Measurements from ENCODE around the gene ZNF283. TPM values are rescaled to one million over a fixed set of nuclear protein-coding genes. Genes with fewer than 3 reads are reported as not detected.
A peak's percentile ranks its signal among the peaks of the same experiment; 100 is the strongest.

ZNF283 gene
- 4.3 and 6.0 TPM in 2 replicates for total RNA-seq (2014; rRNA removed; shearing (Covaris generic))
- 2.6 and 2.7 TPM in 2 replicates for polyA plus RNA-seq (2015; cell fraction: cytosol; rRNA removed)
- 12.2 and 12.9 TPM in 2 replicates for polyA plus RNA-seq (2015; cell fraction: nucleus; rRNA removed)

DNA sequence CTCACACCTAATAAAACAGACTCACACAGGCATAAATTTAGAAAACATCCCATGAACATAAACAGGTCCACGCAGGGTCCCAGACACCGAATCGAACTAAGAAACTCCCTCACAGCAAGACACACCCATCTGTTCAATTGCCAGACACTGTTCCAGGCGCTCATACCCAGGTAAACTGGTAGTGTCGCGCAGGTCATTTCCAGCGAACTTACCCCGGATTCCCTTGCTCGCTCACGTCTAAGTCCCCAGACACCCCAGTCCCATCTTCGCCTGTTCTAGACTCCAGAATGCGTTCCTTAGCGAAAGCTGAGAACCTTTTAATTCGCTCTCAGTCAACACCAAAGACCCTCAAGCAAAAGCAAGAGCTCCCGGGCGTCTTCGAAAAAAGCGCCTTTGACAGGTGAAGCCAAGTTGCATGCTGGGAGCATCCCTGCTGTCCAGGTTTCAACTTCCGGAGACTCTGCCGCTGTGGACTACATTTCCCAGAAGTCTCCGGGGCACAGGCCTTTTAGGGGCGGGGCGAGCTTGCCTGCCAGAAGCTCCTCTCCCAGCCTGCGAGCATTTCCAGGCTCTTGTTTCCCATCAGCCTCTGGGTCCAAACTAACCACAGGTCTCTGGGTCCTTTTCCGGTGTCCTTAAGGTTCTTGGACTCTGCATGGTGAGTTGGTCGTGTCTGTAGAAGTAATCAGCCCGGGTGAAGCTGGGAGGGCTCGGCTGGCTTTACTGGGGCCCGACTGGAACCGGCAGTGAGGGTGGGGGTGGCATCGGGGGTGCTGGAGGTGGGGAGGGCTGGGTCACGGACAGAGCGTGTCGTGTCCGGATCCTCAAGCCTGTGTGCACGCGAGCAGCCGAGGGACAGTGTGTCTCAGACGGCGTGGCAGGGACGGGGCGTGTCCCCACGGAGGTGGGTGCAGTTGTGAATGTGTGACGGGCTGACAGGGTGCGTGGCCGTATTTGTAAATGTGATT is at the start of gene ZNF283:
Gene ZNF283 (plus strand): TSS at position 535 of the 968 bp plus-strand sequence. CDS start 6,184 bp downstream, outside the sequence.
- peak; percentile 86 for DNase-seq (ENCODE audit: low read depth)

DNA sequence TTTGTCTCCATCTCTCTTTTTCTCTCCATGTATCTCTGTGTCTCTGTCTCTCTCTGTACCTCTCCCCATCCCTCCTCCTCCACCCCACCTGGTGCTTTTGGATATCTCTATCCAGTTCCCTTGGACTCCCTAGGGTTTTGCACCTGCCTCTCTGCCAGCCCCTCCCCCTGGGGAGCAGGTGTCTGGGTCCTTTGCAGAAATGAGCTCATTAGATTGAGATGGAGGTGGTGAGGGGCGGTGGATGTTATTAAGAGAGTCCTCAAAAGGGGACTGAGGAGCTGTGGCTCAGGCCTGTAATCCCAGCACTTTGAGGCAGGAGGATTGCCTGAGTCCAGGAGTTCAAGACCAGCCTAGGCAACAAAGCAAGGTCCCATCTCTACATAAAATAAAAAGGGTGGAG is 48.5 kb upstream of the ZNF283 start:
- no peak for DNase-seq (ENCODE audit: low read depth)

DNA sequence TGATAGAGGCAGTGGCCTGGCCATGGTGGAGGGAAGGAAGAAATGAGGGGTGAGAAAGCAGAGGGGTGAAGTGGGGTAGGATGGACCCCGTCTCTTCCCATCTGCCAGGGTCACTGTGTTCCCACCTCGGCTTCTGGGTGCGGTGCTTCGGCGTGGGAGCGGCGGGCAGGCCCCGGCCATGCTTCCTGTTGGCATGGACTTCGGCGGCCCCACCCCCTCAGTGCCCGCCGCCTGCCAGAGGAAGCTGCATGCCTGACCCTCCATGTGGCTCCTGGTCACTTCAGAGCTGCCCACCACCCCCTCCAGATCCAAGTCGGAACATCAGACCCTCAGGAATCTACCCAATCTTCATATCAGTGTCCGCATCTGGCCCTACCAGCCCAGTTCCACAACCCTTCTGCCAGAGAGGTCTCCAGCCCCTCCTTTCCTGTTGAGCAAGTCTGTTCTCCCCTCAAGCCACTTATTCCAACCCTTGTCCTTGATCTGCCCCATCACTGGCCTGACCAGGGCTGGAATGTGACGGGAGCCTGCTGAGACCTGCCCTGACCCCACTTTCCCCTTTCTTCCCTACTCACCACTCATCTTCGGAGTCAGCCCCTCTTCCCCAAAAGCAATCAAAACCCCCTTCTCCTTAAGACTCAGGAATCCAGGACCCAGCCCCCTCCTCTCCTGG is 47.8 kb upstream of the ZNF283 start:
- DNase-seq (ENCODE audit: low read depth), result peak; percentile 48

DNA sequence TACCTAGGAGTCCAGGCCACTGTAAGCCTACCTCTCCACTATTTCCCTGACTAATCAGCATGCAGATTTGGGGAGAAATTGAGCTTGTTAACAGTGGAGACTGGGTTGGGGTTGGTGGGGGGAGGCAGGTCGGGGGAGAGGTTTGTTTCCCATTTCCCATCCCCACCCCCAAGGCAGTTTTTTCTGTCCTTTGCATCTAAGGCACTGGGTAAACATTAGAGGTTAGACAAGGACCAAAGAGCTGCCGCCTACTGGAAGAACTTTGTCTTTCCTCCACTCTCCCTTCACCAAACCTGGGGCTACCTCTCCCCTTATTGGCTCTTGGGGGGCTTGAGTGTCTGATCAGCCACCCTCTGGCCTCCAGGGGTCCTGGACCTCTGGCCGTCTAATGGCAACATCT is 47.3 kb upstream of the ZNF283 start:
- peak; percentile 74 for DNase-seq (ENCODE audit: low read depth)

DNA sequence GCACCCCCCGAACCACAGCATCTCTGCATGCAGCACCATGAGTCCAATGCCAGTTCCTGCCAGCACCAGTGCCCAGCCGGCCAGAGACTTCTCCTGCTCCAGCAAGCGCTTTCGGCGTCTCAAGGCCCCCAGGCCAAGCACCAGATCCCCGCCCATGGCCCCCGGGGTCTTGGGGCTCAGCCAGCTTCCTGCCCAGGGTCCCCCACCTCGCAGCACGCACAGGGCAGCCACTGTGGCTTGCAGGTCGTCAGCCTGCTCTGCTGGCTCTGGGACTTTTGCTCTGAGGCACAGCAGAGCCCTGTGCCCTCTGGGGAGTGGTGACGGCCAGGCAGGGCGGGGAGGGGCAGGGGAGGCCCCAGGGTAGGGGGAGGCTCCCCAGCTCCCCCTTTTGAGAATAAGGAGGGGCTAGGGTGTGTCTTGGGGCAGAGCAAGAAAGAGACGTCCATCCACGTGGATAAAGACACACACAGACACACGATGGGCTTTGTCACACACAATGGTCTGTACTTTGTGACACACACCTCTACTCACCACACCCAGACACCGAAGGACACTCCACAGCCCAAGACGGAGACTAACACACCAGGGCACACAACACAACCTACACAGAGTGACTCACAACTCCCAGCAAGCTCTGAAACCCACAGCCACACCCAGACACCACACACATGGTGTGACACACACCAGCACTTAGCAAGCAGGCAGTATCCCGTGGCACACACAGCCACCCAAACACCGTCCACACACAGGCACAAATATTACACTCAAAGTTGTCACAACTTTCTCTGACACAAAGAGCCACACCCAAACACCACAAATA is 46.2 kb upstream of the ZNF283 start, which contains the start of gene KCNN4:
Gene KCNN4 (minus strand): TSS at position 268 of the 820 bp plus-strand sequence. CDS start 112 bp downstream, at position 156.
- peak; percentile 92 for DNase-seq (ENCODE audit: low read depth)

DNA sequence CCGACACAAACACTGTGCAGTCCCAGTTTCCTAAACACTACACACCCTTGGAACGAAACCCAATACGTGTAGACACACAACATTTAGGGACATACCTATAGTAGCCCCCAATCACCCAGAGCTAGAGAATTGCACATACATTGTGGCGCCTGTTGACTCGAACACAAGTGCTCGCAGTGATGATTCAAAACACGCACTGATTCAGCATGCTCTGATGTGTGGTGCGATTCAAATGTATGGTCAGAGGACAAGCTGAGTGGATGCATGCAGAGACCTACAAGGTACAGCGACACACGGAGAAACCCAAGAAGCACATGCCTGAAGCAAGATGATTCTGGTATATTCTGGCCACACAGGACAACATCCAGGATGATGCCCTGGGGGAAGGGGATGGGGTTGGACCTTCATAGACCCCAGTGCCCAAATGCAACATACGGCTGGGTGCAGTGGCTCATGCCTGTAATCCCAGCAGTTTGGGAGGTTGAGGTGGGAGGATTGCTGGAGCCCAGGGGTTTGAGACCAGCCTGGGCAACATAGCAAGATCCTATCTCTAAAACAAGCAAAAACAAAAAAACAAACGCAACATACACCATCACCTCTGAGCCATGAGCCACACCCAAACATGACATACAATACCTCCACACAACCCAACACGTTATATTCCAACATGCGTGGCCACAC is 45.4 kb upstream of the ZNF283 start:
- DNase-seq (ENCODE audit: low read depth), result no peak

DNA sequence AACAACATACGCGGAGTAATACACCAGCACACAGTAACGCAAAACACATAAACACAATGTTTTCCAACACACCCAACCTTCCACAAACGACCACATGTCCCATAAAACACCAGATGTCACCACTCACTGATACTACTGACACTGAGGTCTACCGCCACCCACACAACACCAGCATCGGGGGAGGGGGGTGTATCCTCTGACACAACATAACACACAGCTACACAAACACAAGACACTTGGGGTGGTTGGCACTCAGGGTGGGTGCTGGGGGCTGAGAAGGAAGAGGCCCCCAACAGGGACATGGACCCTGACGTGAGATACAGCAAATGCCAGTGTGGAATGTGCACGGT is 44.8 kb upstream of the ZNF283 start:
- DNase-seq (ENCODE audit: low read depth), result no peak

DNA sequence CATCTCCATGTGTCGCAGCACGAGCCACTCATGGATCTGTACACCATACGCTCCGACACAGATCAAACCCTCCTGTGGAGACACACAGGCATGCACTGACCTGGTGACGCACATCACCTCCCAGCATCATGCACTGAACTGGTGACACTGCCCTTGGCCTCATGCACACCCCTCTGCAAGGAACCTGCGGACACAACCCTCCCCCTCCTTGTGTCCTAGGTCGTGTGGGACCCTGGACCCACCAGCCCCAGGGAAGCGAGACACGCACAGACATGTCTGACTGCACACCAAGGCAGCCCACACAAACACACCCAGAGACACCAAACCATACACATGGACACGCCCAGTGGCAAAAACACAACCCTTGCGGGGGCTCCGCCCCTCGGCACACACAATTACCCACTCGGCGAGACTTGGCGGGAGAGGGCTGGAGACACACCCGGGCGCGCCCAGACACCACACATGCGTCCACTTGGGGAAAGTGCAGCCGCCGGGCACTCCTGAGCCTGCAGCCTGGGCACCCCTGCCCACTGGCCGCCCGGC is 44.4 kb upstream of the ZNF283 start:
- DNase-seq (ENCODE audit: low read depth), result no peak

DNA sequence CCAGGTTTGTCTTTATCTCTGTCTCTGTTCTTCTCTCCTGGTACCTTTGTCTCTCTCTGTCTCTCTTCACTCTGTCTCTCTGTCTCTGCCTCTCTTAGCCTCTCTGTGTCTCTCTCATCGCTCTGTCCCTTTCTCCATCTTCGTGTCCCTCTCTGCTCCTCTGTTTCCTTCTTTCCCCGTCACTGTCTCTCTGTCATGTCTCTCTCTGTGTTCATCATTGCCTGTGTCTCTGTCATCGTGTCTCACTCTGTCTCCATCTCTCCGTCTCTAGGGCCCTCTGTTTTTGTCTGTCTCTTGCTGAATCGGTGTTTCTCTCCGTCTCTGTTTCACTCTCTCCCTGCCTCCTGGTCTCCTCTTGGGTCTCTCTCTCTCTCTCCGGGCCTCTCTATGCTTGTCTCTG is 43.5 kb upstream of the ZNF283 start:
- DNase-seq (ENCODE audit: low read depth), result no peak

DNA sequence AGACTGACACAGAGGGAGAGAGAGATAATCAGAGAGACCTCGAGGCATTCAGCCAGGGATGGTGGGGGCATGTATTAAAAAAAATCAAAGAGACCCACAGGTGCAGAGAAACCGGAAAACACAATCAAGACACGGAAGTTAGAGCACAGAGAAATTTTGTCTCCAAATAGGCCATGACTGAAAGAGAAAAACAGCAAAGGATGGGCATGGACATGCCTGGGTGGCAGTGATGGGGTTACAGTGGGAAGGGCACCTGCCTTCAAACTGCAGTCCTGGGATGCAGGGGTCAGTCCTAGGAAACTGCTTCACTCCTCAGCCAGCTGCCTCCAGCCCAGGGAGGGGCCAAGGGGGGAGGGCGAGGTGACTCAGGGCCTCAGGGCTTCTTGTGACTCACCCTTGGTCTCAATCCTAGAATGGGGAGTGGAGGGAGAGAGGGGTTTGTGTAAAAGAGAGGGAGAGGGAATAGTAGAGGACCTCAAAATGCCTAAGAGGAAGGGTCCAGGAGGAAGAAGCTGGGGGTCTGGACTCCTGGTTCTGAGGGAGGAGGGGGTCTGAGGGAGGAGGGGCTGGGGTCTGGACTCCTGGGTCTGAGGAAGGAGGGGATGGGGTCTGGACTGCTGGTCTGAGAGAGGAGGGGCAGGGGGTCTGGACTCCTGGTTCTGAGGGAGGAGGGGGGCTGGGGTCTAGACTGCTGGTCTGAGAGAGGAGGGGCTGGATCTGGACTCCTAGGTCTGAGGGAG is 42.7 kb upstream of the ZNF283 start:
- peak; percentile 91 for DNase-seq (ENCODE audit: low read depth)

DNA sequence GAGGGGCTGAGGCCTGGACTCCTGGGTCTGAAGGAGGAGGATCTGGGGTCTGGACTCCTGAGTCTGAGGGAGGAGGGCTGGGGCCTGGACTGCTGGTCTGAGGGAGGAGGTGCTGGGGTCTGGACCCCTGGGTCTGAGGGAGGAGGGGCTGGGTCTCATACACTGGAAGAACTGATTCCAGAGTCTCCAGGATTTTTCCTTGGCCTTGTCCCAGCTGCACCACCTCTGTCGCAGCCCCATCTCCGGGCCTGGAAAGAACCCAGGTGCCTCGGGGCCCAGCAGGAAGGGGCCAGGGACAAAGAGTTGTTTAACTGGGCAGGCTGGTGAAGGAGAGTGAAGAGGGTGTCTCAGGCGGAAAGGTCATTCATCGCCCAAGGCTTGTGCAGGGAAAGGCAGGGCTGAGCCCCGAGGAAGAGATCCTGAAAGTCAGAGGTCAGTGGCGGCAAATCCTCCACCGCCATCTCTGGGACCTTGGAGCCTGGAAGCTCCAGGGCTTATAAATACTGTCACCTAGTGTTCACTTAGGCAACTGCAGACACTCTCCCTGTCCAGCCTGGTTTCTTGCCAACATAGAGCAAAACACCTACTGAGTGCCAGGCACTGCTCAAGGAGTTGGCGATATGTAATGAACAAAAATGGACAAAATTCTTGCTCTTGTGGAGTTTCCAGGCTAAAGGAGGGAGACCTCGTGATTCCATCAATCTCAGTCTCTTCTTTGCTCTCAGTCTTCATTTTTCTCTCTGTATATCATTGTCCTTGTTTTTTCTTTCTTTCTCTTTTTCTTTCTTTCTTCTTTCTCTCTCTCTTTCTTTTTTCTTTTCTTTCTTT is 41.9 kb upstream of the ZNF283 start:
- DNase-seq (ENCODE audit: low read depth), result peak; percentile 73

DNA sequence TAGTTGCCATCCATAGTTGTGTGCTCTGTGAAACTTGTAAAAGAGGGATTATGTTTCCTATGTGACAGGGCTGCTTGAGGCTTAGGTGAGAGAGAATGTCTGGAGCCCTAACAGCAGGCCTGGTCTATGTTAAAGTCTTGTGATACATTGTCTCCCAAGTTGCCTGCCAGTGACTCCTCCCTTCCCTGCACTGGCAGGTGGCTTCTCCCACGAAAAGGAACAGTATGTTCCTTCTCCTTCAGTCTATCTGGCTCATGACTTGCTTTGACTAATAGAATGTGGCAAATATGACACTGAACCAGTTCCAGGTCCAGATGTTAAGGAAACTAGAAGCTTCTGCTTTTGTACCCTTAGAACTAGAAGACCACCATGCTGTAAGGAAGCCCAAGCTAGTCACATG is 40.5 kb upstream of the ZNF283 start:
- DNase-seq (ENCODE audit: low read depth), result no peak

DNA sequence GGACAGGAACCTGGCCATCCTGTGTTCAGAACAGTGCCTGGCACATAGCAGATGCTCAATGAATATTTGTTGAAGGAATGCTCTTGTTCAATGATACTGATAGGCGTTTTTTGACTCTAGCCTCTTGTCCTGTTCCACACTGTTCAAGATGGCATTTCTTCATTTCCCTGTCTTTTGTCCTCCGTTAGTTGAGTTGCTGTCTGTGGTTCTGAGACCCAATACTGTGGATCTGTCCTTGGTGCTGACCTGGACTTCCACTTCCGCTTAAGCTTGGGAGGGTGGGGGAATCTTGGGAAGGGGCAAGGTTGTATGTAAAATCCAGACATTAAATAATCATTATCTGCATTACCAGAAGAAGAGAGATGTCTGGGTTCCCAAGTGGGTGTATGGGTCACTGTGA is 38.1 kb upstream of the ZNF283 start:
- no peak for DNase-seq (ENCODE audit: low read depth)

DNA sequence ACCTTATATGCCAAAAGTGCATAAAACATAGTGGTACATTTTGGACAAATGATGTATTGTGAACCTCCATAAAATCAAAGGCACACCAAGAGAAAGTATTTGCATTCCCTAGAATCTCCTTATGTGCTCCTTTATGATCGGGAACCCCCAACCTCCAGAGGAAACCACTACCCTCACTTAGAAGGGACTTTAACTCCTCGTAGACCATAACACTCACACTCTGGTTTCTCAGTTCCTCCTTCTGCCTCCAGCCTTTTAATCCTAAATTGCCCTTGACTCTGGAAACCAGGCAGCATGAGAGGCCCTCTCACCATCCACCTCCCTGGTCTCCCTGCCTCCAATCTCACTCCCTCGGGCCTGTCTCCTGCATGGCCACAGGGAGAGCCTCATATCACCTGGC is 36.5 kb upstream of the ZNF283 start:
- no peak for DNase-seq (ENCODE audit: low read depth)

DNA sequence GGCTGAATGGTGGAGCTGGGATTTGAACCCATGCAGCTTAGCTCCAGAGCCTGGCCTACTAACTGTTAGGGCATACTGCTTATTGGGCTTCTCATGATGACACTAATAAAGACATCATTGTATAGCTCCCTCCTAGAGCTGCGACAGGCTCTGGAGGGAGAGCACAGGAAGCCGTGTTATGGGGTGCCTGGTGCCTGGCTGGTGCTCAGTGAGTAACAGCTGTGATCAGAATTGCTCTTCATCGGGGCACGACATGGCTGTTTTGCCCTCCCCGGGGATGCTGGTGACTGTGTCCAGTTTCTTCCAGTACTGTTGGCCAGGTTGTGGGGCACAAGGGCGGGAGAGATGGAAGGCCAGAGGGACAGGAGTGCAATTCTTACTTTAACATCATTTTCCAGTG is 30.0 kb upstream of the ZNF283 start:
- no peak for DNase-seq (ENCODE audit: low read depth)

DNA sequence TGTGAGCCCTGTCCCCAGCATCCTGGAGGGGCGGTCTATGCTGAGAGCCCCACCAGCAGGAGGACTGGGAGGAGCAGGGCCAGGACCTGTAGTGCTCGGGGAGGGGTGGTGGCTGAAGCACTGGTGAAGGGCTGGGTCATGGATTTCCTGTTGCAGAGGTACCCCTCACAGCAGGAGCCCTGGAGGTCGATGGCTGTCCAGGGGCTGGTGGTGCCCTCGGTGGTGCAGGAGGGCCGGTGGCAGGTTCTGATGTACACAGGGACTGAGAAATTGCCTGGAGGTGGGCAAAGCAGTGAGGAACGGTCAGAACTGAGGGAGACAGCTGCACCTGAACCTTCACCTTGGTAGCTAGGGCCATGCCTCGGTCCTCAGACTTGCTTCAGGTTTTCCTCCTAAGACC is 29.6 kb upstream of the ZNF283 start:
- DNase-seq (ENCODE audit: low read depth), result no peak

DNA sequence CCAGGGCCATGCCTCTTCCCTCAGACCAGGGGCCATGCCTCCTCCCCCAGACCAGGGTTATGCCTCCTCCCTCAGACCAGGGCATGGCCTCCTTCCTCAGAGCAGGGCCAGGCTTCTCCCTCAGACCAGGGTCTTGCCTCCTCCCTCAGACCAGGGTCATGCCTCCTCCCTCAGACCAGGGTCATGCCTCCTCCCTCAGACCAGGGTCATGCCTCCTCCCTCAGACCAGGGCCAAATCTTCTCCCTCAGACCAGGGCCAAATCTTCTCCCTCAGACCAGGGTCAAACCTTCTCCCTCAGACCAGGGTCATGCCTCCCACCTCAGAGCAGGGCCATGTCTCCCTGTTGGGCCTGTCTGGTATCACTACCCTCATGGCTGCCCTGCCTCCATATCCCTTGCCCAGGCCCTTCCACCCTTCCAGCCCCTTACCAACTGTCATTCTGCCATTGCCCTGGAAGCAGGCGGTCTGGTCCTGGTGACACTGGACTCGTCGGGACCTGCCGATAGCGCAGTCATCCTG is 29.0 kb upstream of the ZNF283 start:
- no peak for DNase-seq (ENCODE audit: low read depth)

DNA sequence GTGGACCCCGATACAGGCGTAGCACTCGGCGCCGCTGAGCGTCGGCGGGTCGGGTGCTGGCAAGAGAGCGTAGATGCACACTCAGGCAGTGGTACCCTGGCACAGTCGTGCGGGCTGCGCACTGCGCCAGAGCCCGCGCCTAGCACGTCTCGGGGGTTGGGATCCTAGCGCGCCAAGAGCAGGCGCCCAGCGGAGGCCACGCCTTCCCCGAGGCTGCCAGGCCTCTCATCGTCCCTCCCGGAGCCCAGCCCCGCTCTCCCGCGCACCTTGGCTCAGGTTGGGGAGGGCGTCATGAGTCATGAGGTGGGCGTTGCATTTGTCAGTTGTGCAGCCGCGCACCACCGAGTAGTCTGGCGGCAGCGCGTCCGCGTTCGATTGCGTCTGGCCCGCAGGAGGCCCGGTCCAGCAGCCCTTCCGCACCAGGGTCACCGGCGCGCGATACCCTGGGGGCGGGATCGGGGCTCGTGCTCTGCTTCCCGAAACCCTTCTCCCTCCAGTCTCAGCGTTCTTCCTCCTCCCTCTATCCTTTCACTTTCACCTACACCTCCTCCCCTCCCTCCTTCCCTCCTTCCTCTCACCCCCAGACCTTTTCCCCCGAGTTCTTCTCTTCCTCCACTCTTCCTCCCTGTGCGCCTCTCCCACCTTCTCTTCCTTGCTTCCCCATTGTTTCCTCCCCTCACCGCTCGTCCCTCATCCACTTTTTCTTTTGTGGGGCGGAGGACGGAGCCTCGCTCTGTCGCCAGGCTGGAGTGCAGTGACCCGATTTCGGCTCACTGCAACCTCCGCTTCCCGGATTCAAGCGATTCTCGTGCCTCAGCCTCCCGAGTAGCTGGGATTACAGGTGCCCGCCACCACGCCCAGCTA is 28.3 kb upstream of the ZNF283 start:
- DNase-seq (ENCODE audit: low read depth), result no peak
